GM21367 (cell line): ENCODE results near the gene ANXA2R.
"Not testable (repeated sequence)": the region's sequence is repeated elsewhere in the genome, so short reads cannot be mapped to it uniquely, and the experiment has no call there.

Experiments
- ATAC-seq: cut with Tn5 transposase; IDR thresholded peaks from one replicate; pipeline ENCODE4 v1.9.1; 2021; ENCODE audit not compliant: unreplicated experiment

ANXA2R gene

DNA sequence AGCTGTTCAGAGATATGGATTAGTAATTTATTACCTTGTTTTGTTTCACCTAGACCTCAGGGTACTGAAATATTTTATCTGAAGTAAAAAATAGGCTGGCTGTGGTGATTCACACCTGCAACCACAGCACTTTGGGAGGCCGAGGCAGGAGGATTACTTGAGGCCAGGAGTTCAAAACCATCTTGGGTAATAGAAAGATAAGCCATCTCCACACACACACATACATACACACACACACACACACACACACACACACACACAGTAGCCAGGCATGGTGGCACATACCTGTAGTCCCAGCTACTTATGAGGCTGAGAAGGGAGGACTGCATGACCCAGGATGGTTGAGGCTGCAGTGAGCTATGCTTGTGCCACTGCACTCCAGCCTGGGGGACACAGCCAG lies 3.7 kb downstream of the ANXA2R start:
- no peak for ATAC-seq

DNA sequence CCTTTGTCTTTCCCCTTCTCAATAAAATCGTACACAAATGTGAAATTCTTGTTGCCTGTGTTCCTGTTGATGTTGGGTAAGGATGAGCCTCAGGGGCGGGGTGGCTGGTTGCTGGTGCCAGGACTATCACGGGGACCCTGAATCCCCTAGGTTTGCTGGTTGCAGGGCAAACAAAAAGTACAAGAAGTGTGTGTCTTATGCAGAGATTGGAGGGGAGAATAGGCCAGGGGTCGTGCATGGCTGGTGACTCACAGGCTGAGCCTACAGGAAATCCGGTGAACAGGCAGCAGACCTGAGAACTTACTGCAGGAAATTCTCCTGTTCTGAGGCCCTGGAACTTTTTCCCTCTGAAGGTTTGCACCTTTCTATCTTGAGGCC lies 5.5 kb downstream of the ANXA2R start:
- ATAC-seq = no peak

GRCh38 chr5:43033841-43034590 lies 6.1 kb downstream of the ANXA2R start:
- ATAC-seq = no peak

DNA sequence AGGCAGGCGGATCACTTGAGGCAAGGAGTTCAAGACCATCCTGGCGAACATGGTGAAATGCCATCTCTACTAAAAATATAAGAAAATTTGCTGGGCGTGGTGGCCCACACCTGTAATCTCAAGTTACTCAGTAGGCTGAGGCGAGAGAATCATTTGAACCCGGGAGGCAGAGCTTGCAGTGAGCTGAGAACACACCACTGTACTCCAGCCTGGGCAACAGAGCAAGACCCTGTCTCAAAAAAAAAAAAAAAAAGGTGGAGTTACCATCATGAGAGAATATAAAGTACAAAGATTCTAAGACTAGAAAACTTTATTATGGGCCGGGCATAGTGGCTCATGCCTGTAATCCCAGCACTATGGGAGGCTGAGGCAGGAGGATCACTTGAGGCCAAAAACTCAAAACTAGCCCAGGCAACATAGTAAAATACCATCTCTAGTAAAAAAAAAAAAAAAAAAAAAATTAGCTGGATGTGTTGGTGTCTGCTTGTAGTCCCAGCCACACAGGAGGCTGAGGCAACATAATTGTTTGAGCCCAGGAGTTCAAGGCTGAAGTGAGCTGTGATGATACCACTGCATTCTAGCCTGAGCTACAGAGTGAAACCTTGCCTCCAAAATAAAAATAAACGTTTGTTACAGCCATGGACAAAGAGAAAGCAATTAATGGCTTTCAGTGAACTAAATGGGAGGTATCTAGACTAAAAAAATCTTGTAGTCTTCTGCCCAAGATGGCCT lies 12.9 kb downstream of the ANXA2R start:
- no peak for ATAC-seq

GRCh38 chr5:43025184-43025950 lies 14.8 kb downstream of the ANXA2R start:
- not testable (repeated sequence) for ATAC-seq

DNA sequence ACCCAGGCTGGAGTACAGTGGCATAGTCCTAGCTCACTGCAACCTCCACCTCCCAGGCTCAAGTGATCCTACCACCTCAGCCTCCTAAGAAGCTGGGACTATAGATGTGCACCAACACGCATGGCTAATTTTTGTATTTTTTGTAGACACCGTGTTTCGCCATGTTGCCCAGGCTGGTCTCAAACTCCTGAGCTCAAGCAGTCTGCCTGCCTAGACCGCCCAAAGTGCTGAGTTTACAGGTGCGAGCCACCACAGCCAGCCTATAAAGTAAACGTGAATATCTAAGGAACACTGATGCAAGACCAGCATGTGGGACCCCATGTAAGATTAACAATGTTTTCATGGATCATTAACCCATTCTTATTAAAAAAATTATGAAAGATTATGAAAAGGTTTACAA lies 15.9 kb downstream of the ANXA2R start:
- ATAC-seq = no peak

DNA sequence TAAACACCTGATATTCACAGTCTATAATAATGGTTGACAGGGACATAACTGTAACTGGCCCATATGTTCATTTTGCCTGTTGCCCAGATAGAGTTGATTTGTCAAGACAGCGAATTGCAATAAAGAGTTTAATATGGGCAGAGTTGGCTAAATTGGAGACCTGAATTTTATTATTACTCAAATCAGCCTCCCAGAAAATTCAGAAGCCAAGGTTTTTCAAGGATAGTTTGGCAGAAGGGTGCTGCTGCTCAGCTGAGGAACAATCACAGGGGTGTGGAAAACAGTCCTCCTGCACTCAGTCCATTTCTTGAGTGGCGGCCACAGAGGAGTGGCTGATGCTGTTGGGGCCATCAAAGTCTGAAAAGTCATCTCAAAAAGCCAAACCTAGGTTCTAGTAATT lies 19.0 kb downstream of the ANXA2R start:
- ATAC-seq = no peak

GRCh38 chr5:43020399-43020746 lies 19.7 kb downstream of the ANXA2R start:
- peak; percentile 6 for ATAC-seq

GRCh38 chr5:43019614-43020398 lies 20.3 kb downstream of the ANXA2R start:
- peak; percentile 59 for ATAC-seq

GRCh38 chr5:43019291-43019613 lies 20.9 kb downstream of the ANXA2R start:
- no peak for ATAC-seq

- no peak for ATAC-seq
Measured at GRCh38 chr5:43017428-43017815, 22.7 kb downstream of the ANXA2R start.

GRCh38 chr5:43016217-43016779 lies 23.8 kb downstream of the ANXA2R start:
- ATAC-seq = no peak

GRCh38 chr5:43014522-43014921 lies 25.6 kb downstream of the ANXA2R start:
- ATAC-seq = no peak

- no peak for ATAC-seq
Measured at GRCh38 chr5:43010935-43011315, 29.2 kb downstream of the ANXA2R start.

DNA sequence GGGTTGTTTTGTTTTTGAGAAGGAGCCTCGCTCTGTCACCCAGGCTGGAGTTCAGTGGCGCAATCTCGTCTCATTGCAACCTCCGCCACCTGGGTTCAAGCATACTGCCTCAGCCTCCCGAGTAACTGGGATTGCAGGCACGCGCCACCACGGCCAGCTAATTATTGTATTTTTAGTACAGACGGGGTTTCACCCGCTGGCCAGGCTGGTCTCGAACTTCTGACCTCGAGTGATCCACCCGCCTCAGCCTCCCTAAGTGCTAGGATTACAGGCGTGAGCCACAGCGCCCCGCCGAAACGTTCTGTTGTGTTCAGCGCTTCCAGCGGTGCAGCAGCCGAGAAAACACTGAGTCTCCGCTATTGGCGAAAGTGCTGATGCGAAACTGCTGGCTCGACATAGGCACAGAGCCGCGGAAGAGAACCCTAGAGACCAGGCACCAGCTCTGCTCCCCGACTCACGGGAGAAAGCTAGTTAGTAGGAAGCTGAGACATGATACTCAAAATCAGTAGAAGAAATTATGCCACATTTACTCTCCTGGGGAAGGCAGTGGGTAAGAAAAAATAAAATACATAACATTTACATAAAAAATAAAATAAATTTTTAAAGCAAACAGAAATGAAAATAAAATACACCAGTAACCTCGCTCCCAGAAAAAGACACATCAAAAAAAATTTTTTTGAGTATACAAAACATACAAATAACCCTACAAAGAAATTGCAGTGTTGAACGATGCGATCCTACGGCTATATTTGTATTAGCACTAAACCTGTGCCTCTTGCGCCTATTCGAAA lies 31.6 kb downstream of the ANXA2R start:
- ATAC-seq = peak; percentile 40

- peak; percentile 34 for ATAC-seq
Measured at GRCh38 chr5:43007911-43008362, 32.2 kb downstream of the ANXA2R start.

- no peak for ATAC-seq
Measured at GRCh38 chr5:43007246-43007910, 32.7 kb downstream of the ANXA2R start.

DNA sequence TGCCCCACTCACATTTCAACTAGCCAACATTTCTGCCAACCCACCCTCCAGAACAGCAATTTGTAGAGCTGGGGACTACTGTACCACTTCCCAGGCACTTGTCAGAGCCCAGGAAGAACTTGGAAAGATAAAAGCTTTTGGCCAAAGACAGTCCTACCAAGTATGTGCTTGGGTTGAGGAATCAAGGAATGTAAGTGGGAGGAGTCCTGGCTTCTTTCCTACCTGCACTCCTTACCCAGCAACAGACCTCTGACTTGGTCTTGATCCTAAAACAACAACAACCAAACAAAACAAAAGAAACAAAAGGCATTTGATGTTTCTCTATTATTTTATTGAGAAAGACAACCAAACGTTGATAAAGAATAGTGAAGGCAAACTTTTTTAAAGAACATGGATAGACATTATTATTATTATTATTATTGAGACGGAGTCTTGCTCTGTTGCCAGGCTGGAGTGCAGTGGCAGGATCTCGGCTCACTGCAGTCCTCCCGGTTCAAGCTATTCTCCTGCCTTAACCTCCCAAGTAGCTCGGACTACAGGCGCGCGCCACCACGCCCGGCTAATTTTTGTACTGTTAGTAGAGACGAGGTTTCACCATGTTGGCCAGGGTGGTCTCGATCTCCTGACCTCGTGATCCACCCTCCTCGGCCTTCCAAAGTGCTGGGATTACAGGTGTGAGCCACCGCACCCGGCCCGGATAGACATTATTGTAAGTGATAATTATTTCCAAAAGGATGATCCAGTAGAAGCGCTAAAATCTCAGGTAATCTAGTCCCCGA lies 33.5 kb downstream of the ANXA2R start:
- ATAC-seq = no peak

DNA sequence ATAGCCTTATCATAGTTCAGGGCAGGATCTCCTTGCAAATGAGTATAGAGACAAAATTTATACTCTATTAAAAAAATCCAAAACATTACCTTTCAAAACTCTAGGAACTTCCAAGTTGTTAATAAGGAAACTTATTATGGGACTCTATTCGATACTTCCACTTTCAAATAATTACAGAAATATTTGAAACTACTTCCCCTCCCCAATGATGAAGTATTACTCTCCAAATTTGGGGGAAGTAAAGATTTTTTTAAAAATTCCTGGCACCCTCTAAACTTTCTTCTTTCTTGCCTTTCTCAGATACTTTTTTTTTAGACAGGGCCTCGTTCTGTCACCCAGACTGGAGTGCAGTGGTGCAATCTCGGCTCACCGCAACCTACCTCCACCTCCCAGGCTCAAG lies 35.1 kb downstream of the ANXA2R start:
- ATAC-seq = no peak
